CD14-positive monocyte (primary cell): ENCODE measurements around the gene ACO2. TPM values are rescaled to one million over a fixed set of nuclear protein-coding genes. Genes with fewer than 3 reads are reported as not detected.

Experiments used
- DNase-seq, 3 donors: peaks; one replicate each; pipeline ENCODE4 v3.0.0-alpha.2; 2011 to 2022
- H2AFZ ChIP-seq: 2 replicates; pipeline ENCODE4 v1.6.0; 2012; ENCODE audit warnings: mild to moderate bottlenecking, low read depth, low read length, inconsistent platforms; ENCODE audit not compliant: insufficient read depth, poor library complexity, severe bottlenecking
- H3K27ac ChIP-seq, 2 donors: 1 replicate in 1 of 2; 2 replicates in 1 of 2; pipeline ENCODE4 v1.5.1; 2012 to 2013; ENCODE audit warnings: low read length in 2 of 2, control low read depth in 1 of 2, inconsistent platforms in 1 of 2, low read depth in 1 of 2, mild to moderate bottlenecking in 1 of 2
- H3K27me3 ChIP-seq, 2 donors: one replicate each; pipeline versions ENCODE4 v1.6.0 to v1.6.1; 2011 to 2013; ENCODE audit warnings: low read length in 2 of 2; ENCODE audit not compliant: control insufficient read depth in 2 of 2, insufficient read depth in 2 of 2
- H3K36me3 ChIP-seq, 2 donors: replicated peaks in 1 of 2; 1 replicate in 1 of 2; 2 replicates in 1 of 2; pipeline versions ENCODE4 v1.5.1 to v1.6.1; 2012 to 2013; ENCODE audit warnings: low read length in 2 of 2, control low read depth in 1 of 2, inconsistent platforms in 1 of 2, mild to moderate bottlenecking in 1 of 2; ENCODE audit not compliant: insufficient read depth in 2 of 2, control insufficient read depth in 1 of 2
- H3K4me1 ChIP-seq, 2 donors: 1 replicate in 1 of 2; 2 replicates in 1 of 2; pipeline versions ENCODE4 v1.5.1 to v1.6.1; 2012 to 2013; ENCODE audit warnings: low read length in 2 of 2, control low read depth in 1 of 2, inconsistent platforms in 1 of 2, mild to moderate bottlenecking in 1 of 2, moderate library complexity in 1 of 2; ENCODE audit not compliant: insufficient read depth in 2 of 2, control insufficient read depth in 1 of 2
- H3K4me2 ChIP-seq: replicated peaks from 2 replicates; pipeline ENCODE3; 2012; ENCODE audit warnings: low read length, moderate library complexity, mild to moderate bottlenecking; ENCODE audit not compliant: poor library complexity, severe bottlenecking; ENCODE audit errors: extremely low read depth
- H3K4me3 ChIP-seq, 3 experiments: fragments of 200-600 bp in 1 of 3; sonication (generic) in 1 of 3; replicated peaks in 1 of 3; 1 replicate in 2 of 3; 2 replicates in 1 of 3; pipeline ENCODE4 v1.5.1; 2011 to 2013; ENCODE audit warnings: low read length in 3 of 3, mild to moderate bottlenecking in 3 of 3, control low read depth in 2 of 3, low read depth in 2 of 3, inconsistent platforms in 1 of 3, moderate library complexity in 1 of 3
- H3K79me2 ChIP-seq: 2 replicates; pipeline ENCODE4 v1.6.0; 2012; ENCODE audit warnings: mild to moderate bottlenecking, control low read depth, inconsistent platforms, low read length, moderate library complexity; ENCODE audit not compliant: insufficient read depth
- H3K9ac ChIP-seq: 2 replicates; pipeline ENCODE4 v1.6.0; 2017; ENCODE audit warnings: low read length, mild to moderate bottlenecking; ENCODE audit not compliant: insufficient read depth, poor library complexity, severe bottlenecking
- H3K9me3 ChIP-seq, 2 donors: replicated peaks in 1 of 2; 1 replicate in 1 of 2; 2 replicates in 1 of 2; pipeline versions ENCODE4 v1.5.1 to v1.6.1; 2012 to 2013; ENCODE audit warnings: low read length in 2 of 2, control low read depth in 1 of 2; ENCODE audit not compliant: control insufficient read depth in 1 of 2, insufficient read depth in 1 of 2
- H4K20me1 ChIP-seq: 2 replicates; pipeline ENCODE4 v1.6.0; 2012; ENCODE audit warnings: mild to moderate bottlenecking, low read length, control low read depth, moderate library complexity; ENCODE audit not compliant: insufficient read depth
- H3K27ac Mint-ChIP-seq, 7 donors: one replicate each; pipeline ENCODE4 v1.8.0; 2020; ENCODE audit warnings: mild to moderate bottlenecking in 7 of 7, mixed read lengths in 7 of 7, moderate library complexity in 6 of 7, inconsistent platforms in 2 of 7
- H3K27me3 Mint-ChIP-seq, 3 donors: one replicate each; pipeline ENCODE4 v1.8.0; 2021 to 2022; ENCODE audit warnings: low read depth in 3 of 3, mild to moderate bottlenecking in 3 of 3, mixed read lengths in 3 of 3, moderate library complexity in 3 of 3, inconsistent platforms in 1 of 3
- H3K36me3 Mint-ChIP-seq, 2 donors: one replicate each; pipeline ENCODE4 v1.8.0; 2020; ENCODE audit warnings: mixed read lengths in 2 of 2, inconsistent platforms in 1 of 2, mild to moderate bottlenecking in 1 of 2
- H3K4me1 Mint-ChIP-seq: one replicate; pipeline ENCODE4 v1.8.0; 2020; ENCODE audit warnings: mild to moderate bottlenecking, mixed read lengths
- H3K4me3 Mint-ChIP-seq, 2 donors: one replicate each; pipeline ENCODE4 v1.8.0; 2020; ENCODE audit warnings: mild to moderate bottlenecking in 2 of 2, mixed read lengths in 2 of 2, moderate library complexity in 1 of 2
- H3K9me3 Mint-ChIP-seq, 7 donors: one replicate each; pipeline ENCODE4 v1.8.0; 2020 to 2022; ENCODE audit warnings: mixed read lengths in 7 of 7, mild to moderate bottlenecking in 6 of 7, moderate library complexity in 6 of 7, inconsistent platforms in 2 of 7
- CTCF ChIP-seq: fragments of 200-600 bp; IDR thresholded peaks from one replicate; pipeline ENCODE4 v1.8.0; 2022; ENCODE audit warnings: antibody characterized with exemption, mild to moderate bottlenecking
- WGBS: methylation state at CpG from one replicate; pipeline ENCODE4 v1.1.5; 2013; ENCODE audit warnings: missing lambda C conversion rate; ENCODE audit not compliant: insufficient coverage; 5-methylcytosine and 5-hydroxymethylcytosine counted together
- intact Hi-C, 2 donors: fragments of 100-400 bp; cut with micrococcal nuclease; formaldehyde crosslinking; loops; one replicate each; pipeline versions ENCODE4 v1.15.0 to v1.15.1; 2023
- polyA plus RNA-seq, 3 donors: library from polyadenylated mRNA; depleted of rRNA in 1 of 3; unstranded in 2 of 3; stranded (reverse) in 1 of 3; fragments of 300-500 nt in 2 of 3; fragments of >200 nt in 1 of 3; fragmentation: Illumina TruSeq in 2 of 3; gene quantifications; 1 replicate in 2 of 3; 2 replicates in 1 of 3; pipeline ENCODE4 v1.2.3, GENCODE V29; 2012 to 2021

Gene ACO2
- polyA plus RNA-seq, 3 donors = 56.8 to 75.8 (median 64.2) TPM

- intact Hi-C loops = loop anchor here in 1 of 2 donors (10.0 kb wide), 1 partner anchor 373 kb away; the partner anchor contains the start of gene SREBF2
- no CpG with 5 or more reads among the region's 4 CpGs for WGBS
- Histone ChIP-seq H3K36me3 (peaks cover 66 to 93% of the 10 kb centered on the region in 2 donors), H4K20me1 (no peaks in the 10 kb centered on the region), H3K4me3 (no peak overlapping the region), H3K27me3 (no peaks in the 10 kb centered on the region), H3K27ac (no peak overlapping the region), H3K9ac (no peak overlapping the region), H3K79me2 (peaks cover 30% of the 10 kb centered on the region), H3K4me1 (no peaks in the 10 kb centered on the region), H3K9me3 (no peaks in the 10 kb centered on the region), H3K4me2 (no peak overlapping the region), H2AFZ (no peak overlapping the region)
- no peak for DNase-seq
- no peak for TF ChIP-seq CTCF
- H3K27ac Mint-ChIP-seq = no peak overlapping the region
- no peaks in the 10 kb centered on the region for H3K9me3 Mint-ChIP-seq
- no peak overlapping the region for H3K4me3 Mint-ChIP-seq
- peaks cover 0 to 2% (median 0%) of the 10 kb centered on the region in 3 donors for H3K27me3 Mint-ChIP-seq
- peaks cover 2% of the 10 kb centered on the region for H3K4me1 Mint-ChIP-seq
- peaks cover 69 to 87% of the 10 kb centered on the region in 2 donors for H3K36me3 Mint-ChIP-seq
Measured at GRCh38 chr22:41461901-41462300, 7.0 kb upstream of the ACO2 start.

- Mint-ChIP-seq H3K27me3 (no peaks in the 10 kb centered on the region), H3K4me1 (peaks cover 30% of the 10 kb centered on the region), H3K4me3 (peak overlapping the region; percentile 88 to 96), H3K36me3 (peaks cover 42 to 52% of the 10 kb centered on the region in 2 donors), H3K27ac (peak overlapping the region; percentile 99 to 100 (median 99)), H3K9me3 (no peaks in the 10 kb centered on the region)
- Histone ChIP-seq H3K4me3 (peak overlapping the region; percentile 70 to 93 (median 93)), H3K79me2 (peaks cover 86% of the 10 kb centered on the region), H3K9ac (peak overlapping the region; percentile 95), H3K27me3 (no peaks in the 10 kb centered on the region), H3K9me3 (no peaks in the 10 kb centered on the region), H3K4me2 (peak overlapping the region; percentile 81), H3K27ac (peak overlapping the region; percentile 94 to 99), H2AFZ (peak overlapping the region; percentile 81), H4K20me1 (peaks cover 7% of the 10 kb centered on the region), H3K4me1 (peaks cover 16 to 29% of the 10 kb centered on the region in 2 donors), H3K36me3 (peaks cover 34 to 62% of the 10 kb centered on the region in 2 donors)
- 0% methylated on average over 19 of the region's 30 CpGs for WGBS
- TF ChIP-seq CTCF = no peak
- intact Hi-C loops = loop anchor here (1.0 to 10.0 kb wide), 5 partner anchors 21 to 365 kb away; partner anchors contain the start of genes POLR3H (in 1 of the 2), SREBF2 (in 1 of the 2), TEF (in 1 of the 2) and TOB2 (in 1 of the 2)
- DNase-seq = peak in 1 of 3 donors; percentile 41
Measured at GRCh38 chr22:41469218-41469851, 418 bp downstream of the ACO2 start.
